GM15510 (cell line): ENCODE data around the gene WDR19.
A peak's percentile ranks its signal among the peaks of the same experiment; 100 is the strongest.

Source experiments
- POLR2A ChIP-seq: IDR thresholded peaks from 3 replicates; pipeline ENCODE4 v1.6.1; 2011; ENCODE audit warnings: borderline replicate concordance; ENCODE audit not compliant: insufficient read length; ENCODE audit errors: extremely low read depth

Gene WDR19

DNA sequence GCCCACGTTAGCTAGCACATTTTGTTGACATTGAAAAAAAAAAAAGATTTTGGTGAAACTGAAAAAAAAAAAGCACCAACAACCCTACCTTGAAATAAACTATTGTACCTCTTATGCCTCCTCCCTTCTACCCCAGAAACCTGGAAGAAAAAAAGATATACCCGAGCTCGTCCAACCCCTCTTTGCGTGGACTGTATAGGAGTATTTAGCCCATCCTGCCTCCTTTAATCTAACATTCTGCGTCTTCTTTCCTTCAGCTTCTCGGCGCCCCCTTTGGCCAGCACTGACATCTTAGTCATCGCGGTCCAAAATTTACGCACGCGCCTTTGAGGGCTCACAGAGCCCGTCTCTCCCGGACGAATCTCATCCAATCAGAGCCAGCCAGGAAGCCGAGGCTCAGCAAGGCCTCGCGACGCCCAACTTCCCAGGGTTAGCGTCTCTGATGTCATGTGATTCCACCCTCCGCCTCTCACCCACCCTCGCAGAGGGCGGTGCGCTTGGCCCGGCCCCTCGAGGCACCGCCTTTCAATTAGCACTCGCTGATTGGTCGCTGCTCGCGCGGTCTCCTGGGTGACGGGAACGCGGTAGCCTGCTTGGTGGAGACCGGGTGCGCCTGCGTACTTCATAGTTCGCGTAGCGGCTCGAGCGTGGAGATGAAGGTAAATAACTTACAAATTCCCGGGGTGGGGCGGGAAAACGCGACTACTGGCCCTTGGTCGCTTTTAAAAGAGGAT is at the start of gene WDR19:
WDR19 (plus strand) TSS at position 625 of the 734 bp plus-strand sequence; CDS start at position 654, 29 bp downstream.
- peak; percentile 42 for TF ChIP-seq POLR2A

DNA sequence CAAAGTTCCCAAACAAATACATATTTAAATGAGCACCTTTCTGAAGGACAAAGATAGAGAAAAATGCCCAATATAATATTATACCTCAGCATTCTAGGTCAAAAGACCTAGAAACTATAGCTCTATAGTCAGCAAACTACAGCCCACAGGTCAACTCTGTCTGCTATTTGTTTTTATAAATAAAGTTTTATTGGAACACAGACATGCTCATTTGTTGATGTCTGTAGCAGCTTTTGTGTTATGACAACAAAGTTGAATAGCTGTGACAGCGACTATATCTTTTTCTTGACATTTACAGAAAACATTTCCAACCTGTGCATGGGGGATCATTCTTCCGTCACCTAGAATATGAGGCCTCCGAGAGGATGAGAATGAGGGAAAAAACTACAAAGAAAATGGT is 48.7 kb upstream of the WDR19 start:
- TF ChIP-seq POLR2A = no peak

DNA sequence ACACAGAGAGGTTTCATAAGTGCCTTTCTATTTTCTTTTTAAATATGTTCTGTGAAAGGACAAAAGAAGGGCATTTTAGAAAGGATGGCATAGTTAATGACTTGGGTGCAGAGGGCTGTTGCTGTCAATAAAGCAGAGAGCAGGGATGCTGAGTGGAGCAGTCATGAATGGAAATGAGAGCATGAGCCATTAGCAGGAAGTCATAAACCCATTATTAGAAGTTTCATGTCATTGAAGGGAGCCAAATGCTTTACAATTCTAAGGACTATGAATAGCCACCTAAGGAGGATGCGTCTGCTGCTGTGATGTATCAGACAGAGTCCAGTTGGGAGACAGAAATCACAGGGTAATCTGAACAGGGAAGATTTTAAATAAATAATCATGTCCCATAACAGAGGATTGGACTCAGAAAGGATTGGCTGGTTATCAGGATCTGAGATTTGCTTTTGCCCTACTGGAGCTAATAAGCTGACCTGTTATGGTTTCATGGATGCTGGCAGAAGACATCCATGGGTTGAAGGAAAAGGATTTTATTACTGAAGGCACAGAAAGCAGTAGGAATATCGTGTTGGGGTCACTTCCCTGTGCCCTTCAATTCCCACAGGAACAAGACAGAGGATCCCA is 47.5 kb upstream of the WDR19 start:
- no peak for TF ChIP-seq POLR2A

DNA sequence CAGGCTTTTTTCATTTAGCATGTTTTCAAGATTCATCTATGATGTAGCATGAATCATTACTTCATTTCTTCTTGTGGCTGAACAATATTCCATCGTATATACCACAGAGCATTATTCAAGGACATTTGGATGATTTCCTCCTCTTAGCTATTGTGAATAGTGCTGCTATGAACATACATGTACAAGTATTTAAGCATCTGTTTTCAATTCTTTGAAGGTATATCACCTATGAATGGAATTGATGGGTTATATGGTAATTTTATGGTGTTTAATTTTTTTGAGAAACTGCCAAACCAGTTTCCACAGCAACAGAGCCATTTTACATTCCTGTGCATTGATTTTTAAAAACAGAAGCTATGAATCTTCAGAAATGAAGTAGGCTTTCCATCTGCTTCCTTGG is 36.1 kb upstream of the WDR19 start:
- TF ChIP-seq POLR2A = no peak

DNA sequence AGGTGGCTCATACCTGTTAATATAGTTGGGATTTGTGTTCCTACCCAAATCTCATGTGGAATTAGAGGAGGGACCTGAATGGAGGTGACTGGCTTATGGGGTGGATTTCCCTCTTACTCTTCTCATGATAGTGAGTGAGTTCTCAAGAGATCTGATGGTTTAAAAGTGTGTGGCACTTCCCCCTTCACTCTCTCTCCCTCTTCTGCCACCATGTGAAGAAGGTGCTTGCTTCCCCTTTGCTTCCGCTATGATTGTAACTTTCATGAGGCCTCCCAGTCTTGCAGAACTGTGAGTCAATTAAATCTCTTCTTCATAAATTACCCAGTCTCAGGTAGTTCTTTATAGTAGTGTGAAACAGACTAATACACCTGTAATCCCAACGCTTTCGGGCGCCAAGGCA is 28.3 kb upstream of the WDR19 start:
- TF ChIP-seq POLR2A = no peak

DNA sequence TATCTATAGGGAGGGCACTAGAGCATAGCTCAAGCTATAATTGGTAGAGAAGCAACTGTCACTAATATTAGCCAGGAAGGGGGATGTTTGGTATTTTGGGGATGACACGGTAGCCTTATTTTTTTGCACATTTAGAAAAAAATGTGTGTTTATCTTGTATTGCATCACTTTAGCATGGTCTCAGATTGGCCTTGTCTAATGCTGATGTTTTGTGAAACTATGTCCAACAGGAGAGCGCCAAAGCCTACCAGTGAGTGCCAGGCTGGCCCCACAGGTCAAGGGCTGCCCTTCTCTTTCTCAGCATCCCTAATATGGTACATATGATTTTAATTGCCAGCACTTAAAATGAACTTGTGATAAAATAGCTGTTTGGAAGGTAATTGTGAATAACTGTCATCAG is 24.8 kb upstream of the WDR19 start:
- TF ChIP-seq POLR2A = no peak

DNA sequence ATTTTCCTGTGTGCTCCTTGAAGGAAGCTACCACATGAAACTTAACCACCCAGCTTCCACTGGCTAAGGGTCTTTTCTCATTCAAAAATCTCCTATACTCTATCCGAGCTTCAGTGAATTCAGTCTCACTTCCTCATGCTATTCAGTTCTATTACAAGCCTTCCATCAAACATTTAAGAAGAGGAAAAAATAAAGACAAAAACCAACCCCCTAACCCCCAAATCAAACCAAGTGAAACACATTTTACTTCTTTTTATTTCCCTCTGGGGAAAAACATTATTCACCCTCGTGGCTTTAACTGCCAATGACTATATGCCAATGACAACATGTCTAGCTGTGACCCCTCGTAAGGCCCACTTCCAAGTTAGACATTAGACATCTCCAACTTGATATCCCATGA is 16.2 kb upstream of the WDR19 start:
- TF ChIP-seq POLR2A = no peak

DNA sequence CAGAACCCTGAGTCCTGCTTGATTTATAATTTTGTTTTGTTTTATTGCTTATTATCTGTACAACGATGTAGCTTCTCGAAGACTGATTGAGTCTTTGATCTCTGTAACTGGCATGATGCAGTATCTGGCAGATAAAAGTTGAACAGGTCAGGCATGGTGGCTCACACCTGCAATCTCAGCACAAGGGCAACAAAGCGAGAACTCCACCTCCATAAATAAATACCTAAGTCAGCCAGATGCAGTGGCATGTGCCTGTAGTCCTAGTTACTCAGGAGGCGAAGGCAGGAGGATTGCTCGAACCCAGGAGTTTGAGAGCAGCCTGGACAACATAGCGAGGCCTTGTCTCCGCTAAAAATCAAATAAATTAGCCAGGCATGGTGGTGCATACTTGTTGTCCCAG is 15.7 kb upstream of the WDR19 start:
- no peak for TF ChIP-seq POLR2A

DNA sequence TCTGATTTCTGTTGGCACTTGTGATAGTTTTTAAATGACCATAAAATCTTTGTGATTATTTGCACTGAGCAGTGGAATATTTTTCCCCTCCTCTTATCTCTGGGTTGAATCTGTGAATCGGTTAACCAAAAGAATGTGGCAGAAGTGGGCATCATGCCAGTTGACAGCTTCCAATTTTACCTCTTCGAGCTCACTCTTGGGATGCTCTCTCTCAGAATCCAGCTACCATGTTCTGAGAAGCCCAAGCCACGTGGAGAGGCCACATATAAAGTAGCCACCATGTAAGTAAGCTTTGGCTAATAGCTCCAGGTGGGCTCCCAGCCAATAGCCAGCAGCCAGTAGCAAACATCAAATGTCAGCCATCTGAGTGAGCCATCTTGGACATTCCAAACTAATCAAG is 12.9 kb upstream of the WDR19 start:
- TF ChIP-seq POLR2A = no peak

DNA sequence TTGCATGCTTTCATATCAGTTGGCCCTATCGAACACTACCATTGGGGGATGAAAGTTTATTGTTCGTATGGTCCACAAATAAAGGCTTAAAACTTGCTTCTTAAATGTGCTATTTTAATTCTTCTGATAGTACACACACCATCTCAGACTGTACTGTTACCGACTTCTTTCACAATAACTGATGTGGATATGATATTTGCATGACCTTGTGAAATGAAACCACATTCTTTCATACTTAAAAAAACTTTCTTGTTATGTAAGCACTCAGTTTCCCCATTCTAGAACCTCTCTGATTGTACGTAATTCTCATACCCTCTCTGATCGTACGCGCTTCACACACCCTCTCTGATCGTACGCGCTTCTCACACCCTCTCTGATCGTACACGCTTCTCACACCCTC is 12.0 kb upstream of the WDR19 start:
- no peak for TF ChIP-seq POLR2A

DNA sequence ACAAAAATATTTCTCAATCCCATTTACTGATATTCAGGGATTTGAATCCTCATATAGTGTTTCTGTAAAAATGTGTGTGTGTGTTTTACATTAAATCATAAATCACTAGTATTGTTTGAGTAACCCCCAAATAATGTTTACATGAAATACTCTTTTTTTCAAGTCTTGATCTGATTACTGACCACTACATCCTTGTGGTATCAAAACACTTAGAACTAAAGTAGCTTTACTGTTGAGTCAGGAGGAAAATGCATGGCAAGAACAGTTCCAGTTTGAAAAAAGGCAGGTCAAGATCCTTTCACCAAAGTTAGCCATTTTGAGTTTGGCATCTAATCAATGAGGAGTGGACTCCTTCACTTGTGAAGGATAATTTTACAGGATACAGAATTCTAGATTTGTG is 3.6 kb upstream of the WDR19 start:
- no peak for TF ChIP-seq POLR2A

DNA sequence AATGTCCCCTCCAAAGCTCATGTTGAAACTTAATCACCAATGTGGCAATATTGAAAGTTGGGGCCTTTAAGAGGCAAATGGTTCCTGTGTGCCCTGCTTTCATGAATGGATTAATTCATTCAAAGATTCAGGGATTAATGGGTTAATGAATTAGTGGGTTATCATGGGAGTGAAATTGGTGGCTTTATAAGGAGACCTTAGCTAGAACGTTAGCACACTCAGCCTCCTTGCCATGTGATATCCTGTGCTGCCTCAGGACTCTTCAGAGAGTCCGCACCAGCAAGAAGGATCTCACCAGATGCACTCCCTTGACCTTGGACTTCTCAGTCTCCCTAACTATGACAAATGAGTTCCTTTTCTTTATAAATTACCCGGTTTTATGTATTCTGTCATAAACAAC is 2.6 kb upstream of the WDR19 start:
- no peak for TF ChIP-seq POLR2A

DNA sequence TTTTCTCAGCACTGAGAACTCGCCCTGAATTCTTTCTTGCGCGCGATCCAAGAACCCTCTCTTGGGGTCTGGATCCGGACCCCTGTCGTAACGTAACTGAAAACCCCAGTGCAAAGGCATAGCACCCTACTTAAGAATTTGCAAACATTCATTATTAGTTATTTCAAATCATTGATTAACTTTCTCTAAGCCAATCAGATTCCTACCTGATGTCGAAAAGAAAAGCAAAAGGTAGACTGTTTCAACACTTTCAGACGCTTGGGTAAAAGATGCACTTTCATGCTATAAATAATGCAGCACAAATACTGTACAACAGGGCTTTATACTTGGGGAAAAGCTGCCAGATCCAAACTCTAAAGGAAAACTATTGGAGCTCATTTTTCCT is 817 bp upstream of the WDR19 start:
- TF ChIP-seq POLR2A = no peak

DNA sequence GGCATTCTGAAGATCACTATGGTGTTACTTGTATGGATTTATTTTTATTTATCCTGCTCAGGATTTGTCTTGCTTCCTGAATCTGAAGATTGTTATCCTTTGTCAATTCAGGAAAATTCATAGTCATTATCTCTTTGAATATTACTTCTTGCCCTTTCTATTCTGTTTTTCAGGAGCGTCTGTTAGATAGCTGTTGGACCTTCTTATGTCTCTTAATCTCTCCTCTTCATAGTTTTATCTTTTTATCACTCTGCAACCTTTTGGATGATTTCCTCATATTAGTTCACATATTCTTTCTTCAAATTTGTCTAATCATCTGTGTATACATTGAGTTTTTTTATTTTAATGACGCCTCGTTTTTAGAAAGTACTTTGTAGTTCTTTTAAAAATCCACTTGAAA is 19.6 kb downstream of the WDR19 start:
- TF ChIP-seq POLR2A = no peak

DNA sequence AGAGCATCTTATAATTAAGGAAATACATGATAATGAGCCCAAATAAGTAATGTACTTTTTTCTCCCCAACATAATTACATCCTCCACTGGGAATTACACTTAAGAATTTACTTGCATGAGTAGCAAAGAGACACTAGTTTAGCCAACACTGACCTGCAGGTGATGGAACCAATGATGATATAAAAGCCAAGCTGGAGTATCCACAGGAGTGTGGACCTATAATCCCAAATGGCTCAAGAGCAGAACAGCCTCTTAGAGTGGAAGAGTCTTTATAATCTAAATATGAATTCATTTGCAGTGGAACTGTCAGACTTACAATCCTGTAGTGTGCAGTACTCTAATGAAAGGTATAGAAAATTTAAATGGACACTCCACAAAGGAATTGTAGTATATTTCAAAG is 22.2 kb downstream of the WDR19 start:
- TF ChIP-seq POLR2A = no peak

DNA sequence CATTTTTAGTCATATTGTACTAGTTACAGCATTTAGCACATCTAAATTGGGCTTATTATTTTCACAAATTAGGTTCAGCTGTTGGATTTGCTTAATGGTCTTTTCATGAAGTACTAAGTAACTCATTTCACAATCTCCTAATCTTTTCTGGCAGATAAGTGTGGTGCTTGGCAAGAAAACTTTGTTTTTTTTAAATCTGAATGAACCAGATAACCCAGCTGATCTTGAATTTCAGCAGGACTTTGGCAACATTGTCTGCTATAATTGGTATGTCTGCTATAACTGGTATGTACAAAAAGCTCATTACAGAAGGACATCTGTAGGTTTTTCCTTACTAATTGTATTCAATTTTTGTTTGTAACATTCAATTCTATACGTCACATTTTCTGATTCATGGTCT is 22.7 kb downstream of the WDR19 start:
- no peak for TF ChIP-seq POLR2A

DNA sequence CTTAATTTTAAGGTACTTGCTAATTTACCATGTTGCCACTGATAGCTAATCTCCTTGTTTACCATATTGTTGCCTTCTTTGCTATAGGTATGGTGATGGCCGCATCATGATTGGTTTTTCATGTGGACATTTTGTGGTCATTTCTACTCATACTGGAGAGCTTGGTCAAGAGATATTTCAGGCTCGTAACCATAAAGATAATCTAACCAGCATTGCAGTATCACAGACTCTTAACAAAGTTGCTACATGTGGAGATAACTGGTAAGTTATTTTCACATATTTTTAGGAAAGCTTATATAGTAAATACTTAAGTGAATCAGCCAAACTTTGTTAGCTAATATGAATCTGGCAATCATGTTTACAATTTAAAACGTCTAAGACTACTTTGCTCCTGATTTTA is 23.1 kb downstream of the WDR19 start:
- TF ChIP-seq POLR2A = no peak

DNA sequence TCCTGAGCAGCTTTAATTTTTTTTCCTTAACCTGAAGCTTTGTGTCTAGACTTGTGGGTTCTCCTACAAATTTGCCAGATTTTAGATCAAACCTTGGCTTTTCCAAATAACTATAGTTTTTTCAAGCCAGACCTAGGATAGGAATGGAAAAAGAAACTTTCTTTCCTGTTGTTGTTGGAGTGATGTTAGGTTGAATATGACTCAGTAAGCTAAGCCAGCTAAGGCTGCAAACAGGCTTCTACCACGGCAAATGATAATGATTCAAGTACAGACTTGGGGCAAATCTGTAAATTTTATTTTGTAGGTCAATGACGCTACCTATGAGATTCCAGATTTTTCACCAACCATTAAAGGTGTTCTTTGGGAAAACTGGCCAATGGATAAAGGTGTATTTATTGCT is 45.6 kb downstream of the WDR19 start:
- TF ChIP-seq POLR2A = no peak

DNA sequence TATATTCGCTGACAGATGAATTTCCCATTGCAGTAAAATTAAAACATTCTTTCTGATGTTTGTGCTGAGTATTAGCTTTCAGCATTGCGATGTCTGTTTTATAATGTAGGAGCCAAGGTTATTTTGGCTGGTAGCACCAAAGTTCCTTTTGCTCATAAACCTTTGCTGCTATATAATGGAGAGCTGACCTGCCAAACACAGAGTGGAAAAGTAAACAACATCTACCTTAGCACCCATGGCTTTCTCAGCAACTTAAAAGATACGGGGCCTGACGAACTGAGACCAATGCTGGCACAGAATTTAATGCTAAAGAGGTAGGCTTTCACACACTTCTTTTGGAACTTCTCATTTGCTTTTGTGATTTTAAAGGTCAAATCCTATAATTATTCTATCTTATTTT is 46.0 kb downstream of the WDR19 start:
- no peak for TF ChIP-seq POLR2A
